ENCODE results near the gene GTF3A. TPM values are rescaled to one million over a fixed set of nuclear protein-coding genes. Genes with fewer than 3 reads are reported as not detected.
A peak's percentile ranks its signal among the peaks of the same experiment; 100 is the strongest.

GTF3A gene
- total and polyA plus RNA-seq, 9 of the 15 experiments (the other 6 are each of a cell fraction or from before 2014, with no cell fraction given), result 47.5 to 303 (median 174) TPM

DNA sequence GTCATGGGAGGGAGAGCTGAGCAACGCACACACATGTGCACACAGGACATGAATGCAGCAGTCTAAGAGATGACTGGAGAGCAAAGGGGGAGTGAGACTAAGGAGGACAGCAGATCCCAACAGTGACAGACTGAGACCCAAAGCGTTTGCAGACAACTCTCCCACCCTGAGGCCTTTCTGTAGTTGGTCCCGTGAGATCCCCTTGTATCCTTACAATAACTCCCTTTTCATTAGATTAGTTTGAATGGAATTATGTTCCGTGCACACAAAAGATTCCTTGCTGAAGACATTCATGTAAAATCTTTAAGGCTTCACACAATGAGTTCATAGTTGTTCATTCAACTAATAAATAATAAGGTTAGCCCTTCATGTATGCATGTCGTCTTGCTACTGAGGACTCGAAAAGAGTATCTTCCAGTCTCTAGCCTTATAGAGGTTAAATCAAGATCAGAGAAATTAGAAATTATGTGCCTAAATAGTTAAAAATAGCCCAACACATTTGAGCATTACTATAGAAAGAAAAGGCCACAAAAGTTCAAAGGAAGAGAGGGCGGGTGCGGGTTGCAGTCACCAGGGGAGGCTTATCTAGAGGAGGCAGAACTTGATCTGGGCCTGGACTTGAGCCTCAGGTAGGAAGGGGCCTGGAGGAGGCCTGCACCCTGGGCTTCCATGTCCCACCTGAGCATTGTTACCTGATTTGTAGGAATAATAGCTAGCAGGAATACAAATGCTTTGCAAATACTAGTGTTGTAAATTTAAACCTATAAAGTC, 3.1 kb upstream of the GTF3A start (continued):
- TF ChIP-seq, protein P1, sequence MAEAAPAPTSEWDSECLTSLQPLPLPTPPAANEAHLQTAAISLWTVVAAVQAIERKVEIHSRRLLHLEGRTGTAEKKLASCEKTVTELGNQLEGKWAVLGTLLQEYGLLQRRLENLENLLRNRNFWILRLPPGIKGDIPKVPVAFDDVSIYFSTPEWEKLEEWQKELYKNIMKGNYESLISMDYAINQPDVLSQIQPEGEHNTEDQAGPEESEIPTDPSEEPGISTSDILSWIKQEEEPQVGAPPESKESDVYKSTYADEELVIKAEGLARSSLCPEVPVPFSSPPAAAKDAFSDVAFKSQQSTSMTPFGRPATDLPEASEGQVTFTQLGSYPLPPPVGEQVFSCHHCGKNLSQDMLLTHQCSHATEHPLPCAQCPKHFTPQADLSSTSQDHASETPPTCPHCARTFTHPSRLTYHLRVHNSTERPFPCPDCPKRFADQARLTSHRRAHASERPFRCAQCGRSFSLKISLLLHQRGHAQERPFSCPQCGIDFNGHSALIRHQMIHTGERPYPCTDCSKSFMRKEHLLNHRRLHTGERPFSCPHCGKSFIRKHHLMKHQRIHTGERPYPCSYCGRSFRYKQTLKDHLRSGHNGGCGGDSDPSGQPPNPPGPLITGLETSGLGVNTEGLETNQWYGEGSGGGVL (CRISPR knock-in tag; IDR thresholded peaks at IDR 0.05), result no peak
- TF ChIP-seq PTRF (tag; IDR thresholded peaks at IDR 0.05), result no peak
- TF ChIP-seq ZFX (CRISPR knock-in tag; IDR thresholded peaks at IDR 0.05), result peak; percentile 49; the same call in 1 of the 2 replicates
- TF ChIP-seq EZH2 (IDR thresholded peaks at IDR 0.05; ENCODE audit: borderline replicate concordance, low read depth, low read length), result no peak
- no peak for TF ChIP-seq ZNF780A (CRISPR knock-in tag; IDR thresholded peaks at IDR 0.05)
- no peak for TF ChIP-seq ZNF124 (CRISPR knock-in tag; IDR thresholded peaks at IDR 0.05)
- 0 out of 2 replicates have a peak, but pooled peaks have one; percentile 17 for TF ChIP-seq SMARCA4 (IDR thresholded peaks at IDR 0.05)
- TF ChIP-seq CREB1 (IDR thresholded peaks at IDR 0.05), result no peak
- TF ChIP-seq CREB1 (CRISPR knock-in tag; IDR thresholded peaks at IDR 0.05), result no peak
- TF ChIP-seq, protein P2, sequence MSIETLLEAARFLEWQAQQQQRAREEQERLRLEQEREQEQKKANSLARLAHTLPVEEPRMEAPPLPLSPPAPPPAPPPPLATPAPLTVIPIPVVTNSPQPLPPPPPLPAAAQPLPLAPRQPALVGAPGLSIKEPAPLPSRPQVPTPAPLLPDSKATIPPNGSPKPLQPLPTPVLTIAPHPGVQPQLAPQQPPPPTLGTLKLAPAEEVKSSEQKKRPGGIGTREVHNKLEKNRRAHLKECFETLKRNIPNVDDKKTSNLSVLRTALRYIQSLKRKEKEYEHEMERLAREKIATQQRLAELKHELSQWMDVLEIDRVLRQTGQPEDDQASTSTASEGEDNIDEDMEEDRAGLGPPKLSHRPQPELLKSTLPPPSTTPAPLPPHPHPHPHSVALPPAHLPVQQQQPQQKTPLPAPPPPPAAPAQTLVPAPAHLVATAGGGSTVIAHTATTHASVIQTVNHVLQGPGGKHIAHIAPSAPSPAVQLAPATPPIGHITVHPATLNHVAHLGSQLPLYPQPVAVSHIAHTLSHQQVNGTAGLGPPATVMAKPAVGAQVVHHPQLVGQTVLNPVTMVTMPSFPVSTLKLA (conservative IDR thresholded peaks at IDR 0.05), result no peak
- no peak for TF ChIP-seq OTX1 (CRISPR knock-in tag; IDR thresholded peaks at IDR 0.05)
- no peak for TF ChIP-seq SP2 (IDR thresholded peaks at IDR 0.05; ENCODE audit: extremely low read depth, low read depth, low read length, poor library complexity, severe bottlenecking)
- no peak for TF ChIP-seq TRIM24 (IDR thresholded peaks at IDR 0.05)
- TF ChIP-seq ZNF696 (CRISPR knock-in tag; conservative IDR thresholded peaks at IDR 0.05), result no peak
- no peak for TF ChIP-seq DDX20 (tag; IDR thresholded peaks at IDR 0.05; ENCODE audit: low read depth)

All from K562 (cell line).